NCI-H128 (cell line): ENCODE data around the gene UPF3A.
"Not testable (repeated sequence)": the region's sequence is repeated elsewhere in the genome, so short reads cannot be mapped to it uniquely, and the experiment has no call there.

Experiments used
- DNase-seq: peaks from one replicate; lab custom pipeline; 2025; ENCODE audit not compliant: unreplicated experiment; lab: John Stamatoyannopoulos, UW

Gene UPF3A

GRCh38 chr13:114334305-114335053 lies 53.1 kb downstream of the UPF3A start:
- no peak for DNase-seq

DNA sequence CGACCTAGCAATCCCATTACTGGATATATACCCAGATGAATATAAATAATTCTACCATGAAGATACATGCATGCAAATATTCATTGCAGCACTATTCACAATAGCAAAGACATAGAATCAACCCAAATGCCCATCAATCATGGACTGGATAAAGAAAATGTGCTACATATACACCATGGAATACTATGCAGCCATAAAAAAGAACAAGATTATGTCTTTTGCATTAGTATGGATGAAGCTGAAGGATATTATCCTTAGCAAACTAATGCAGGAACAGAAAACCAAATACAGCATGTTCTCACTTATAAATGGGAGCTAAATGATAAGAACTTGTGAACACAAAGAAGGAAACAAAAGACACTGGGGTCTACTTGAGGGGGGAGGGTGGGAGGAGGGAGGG lies 55.1 kb downstream of the UPF3A start:
- DNase-seq: not testable (repeated sequence)

DNA sequence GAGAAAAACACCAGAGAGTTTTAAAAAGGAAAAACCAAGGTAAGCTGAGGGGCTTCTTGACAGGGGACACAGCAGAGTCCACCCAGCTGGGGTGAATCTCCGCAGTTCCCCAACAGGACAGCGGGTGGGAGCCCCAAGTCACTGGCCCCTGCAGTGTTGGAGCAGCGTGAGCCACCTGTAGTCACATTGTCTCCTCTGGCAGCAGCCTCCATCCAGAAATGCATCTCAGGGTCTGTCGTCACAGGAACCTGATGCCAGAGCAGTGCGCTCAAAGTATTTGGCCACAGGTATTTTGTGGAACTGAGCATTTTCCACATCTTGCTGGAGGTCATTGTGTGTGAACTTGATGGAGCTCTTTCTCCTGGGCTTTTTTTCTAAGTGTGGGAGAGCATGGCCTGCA lies 57.6 kb downstream of the UPF3A start:
- DNase-seq: no peak

- DNase-seq: no peak
These were observed 58.6 kb downstream of the UPF3A start for GRCh38 chr13:114339857-114340534.

DNA sequence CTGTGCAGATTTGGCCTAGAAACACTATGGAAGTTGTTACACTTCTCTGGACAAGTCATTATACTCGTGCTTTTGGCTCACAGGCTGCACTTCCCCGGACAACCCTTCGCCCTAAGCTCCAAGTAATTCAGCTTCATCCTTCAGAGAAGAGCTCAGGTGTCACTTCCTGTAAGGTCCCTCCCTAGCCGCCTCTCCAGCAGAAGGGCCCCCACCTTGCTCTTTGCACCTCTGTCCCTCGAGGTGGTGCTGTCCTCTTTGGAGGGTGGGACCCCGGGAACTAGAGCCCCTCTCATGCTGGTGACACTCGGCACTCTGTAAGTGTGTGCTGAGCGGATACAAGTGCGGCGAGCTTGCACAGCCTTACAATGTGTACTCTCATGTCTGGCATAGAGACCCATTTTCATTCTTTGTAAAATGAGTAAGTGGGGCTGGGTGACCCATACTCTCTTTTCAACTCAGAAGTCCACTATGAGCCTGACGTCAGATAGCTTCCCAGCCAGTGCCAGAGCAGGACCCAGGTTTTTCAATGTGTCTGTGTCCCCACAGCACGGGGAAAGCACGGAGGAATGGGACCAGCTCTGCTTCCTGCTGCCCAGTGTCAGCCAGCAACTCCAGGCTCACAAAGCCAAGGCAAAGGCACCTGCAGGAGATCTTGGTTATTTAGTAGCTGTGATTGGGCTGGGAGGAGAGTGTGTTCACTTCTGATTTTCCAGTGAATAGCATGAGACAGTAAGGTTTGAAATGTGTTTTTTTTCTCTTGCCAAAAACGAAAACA lies 59.8 kb downstream of the UPF3A start:
- no peak for DNase-seq

DNA sequence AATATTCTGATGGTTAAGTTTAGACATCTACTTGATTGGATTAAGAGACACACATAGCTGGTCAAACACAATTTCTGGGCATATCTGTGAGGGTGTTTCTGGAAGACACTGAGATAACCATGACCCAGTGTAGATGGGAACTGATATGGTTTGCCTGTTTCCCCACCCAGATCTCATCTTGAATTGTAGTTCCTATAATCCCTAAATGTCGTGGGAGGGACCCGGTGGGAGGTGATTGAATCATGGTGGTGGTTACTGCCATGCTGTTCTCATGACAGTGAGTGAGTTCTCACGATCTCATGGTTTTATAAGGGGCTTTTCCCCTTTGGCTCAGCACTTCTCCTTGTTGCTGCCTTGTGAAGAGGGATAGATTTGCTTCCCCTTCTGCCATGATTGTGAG lies 65.9 kb downstream of the UPF3A start:
- DNase-seq: not testable (repeated sequence)

DNA sequence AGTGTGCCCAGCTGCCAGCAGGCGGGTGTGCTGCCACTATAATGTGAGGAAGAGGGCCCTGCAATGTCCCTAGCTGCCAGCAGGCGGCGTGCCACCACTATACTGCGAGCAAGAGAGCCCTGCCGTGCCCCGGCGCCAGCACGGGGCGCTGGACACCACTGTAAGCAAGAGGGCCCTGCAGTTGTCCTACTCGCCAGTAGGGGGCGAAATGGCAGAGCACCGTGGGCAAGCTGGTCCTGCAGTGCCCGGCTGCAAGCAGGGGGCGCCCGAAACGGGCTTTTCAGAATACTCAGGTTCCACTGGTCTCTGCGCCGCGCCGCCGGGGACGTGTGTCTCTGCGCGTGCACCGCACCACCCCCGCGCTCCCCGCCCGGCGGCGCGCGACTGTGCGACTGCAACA lies 71.4 kb downstream of the UPF3A start:
- not testable (repeated sequence) for DNase-seq

DNA sequence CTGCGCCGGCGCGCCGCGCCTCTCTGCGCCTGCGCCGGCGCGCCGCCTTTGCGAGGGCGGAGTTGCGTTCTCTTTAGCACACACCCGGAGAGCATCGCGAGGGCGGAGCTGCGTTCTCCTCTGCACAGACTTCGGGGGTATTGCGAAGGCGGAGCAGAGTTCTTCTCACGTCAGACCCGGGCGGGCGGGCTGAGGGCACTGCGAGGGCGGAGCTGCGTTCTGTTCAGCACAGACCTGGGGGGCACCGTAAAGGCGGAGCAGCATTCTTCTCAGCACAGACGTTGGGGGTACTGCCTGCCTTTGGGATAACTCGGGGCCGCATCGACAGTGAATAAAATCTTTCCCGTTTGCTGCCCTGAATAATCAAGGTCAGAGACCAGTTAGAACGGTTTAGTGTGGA lies 72.0 kb downstream of the UPF3A start:
- DNase-seq: not testable (repeated sequence)
